GM21737 (cell line): ENCODE data around the gene FCN1.

Source experiments
- ATAC-seq: cut with Tn5 transposase; IDR thresholded peaks from one replicate; pipeline ENCODE4 v1.9.1; 2021; ENCODE audit warnings: mild to moderate bottlenecking, moderate library complexity; ENCODE audit not compliant: unreplicated experiment

The FCN1 gene

DNA sequence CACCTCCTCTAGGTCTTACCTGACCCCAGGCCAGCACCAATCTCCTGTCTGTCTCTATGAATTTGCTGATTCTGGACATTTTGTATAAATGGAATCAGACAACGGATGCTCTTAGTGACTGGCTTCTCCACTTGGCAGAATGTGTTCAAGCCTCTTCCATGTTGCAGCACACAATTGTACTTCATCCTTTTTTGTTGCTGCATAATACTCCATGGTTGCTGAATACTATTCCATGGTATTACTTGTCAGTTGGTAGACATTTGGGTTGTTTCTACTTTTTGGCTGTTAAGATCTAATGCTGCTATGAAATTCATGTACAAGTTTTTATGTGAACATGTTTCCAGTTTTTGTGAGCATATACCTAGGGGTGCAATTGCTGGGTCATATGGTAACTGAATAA, 34.3 kb upstream of the FCN1 start:
- no peak for ATAC-seq

GRCh38 chr9:134951461-134951860, 33.7 kb upstream of the FCN1 start:
- ATAC-seq = no peak

- no peak for ATAC-seq
Observed at GRCh38 chr9:134950386-134951210, 32.9 kb upstream of the FCN1 start.

DNA sequence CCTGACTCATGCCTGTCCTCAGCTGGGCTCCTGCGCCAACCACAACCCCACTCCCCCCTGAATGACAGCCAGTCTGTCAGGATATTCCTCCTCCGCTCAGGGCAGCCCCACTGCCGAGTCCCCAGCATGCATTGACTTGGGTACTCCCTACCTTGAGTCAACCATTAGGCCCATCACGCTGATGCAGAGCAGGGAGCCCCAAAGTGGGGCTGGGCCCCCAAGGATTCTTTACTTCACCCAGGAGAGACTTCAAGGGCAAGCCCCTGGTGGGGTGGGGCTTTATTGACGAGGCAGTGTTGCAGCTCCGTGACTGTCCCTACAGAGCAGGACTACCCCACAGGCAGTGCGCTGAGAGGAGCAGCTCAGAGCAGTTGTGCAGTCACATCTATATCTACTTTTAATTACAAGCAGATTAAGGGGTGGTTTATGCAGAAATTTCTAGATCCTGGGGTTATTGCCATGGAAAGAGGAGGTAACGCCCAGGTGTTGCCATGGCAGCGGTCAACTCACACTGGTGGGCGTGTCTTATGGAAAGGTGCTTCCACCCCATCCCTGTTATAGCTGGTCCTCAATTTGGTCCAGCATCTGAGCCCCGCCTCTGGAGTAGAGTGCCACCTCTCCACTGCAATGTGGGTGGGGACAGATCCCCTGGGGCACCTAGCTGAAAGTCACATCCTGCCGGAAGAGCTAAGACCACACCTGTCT, 32.1 kb upstream of the FCN1 start:
- ATAC-seq = no peak

DNA sequence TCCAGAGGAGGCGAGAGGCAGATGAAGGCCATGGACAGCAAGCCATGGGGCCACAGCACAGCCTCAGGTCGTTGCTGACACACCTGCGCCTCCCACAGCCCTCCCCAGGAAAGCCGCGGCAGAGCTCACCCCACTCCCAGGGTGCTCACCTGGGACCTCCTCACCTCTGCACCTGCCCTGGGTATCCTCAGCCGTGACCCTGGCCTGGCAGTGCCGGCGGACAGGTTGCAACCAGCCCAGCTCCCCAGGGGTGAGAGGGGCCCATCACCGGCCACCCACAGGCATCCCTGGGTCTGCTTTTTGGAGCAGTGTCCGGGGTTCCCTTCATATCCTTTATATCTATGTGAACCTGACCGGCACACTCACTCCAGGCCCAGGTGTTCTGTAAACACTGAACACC, 30.4 kb upstream of the FCN1 start:
- ATAC-seq = no peak

DNA sequence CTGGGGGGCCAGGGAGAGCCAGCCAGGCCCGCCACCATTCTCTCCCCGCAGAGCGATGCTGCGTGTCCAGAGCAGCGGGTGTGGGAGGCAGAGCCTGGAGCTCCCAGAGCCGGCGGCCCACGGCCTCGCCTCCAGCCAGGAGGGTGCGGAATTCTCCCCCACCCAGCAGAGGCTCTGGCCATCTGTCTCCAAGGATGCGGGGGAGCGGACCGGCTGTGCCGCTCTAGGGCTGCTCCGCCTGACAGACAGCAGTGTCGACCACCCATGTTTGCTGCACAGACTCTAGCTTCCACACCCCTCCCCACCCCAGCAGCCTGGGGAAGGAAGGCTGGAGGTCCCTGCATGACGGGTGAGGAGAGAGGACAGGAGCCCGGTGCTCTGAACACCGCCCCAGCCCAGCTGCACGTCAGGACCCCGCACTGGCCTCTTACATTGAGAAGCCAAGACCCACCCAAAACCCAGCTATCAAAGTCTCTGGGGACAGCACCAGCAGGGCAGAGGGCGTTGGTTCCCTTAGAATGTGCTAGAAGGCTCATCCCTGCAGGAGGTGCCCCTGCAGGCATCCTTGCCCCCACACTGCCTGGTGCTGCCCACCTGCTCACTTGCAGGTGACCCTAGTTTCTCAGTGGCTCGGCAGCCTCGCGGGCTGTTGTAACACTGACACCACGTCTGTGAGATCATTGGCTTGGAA, 29.7 kb upstream of the FCN1 start:
- ATAC-seq = no peak

DNA sequence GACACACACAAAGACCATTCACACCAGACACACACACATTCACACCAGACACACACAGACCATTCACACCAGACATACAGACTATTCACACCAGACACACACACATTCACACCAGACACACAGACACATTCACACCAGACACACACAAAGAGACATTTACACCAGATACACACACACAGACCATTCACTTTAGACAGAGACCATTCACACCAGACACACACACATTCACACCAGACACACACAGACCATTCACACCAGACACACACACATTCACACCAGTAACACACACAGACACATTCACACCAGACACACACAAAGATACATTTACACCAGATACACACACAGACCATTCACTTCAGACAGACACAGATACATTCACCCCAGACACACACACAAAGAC, 29.0 kb upstream of the FCN1 start:
- no peak for ATAC-seq

- ATAC-seq = no peak
Observed at GRCh38 chr9:134945509-134946275, 28.0 kb upstream of the FCN1 start.

DNA sequence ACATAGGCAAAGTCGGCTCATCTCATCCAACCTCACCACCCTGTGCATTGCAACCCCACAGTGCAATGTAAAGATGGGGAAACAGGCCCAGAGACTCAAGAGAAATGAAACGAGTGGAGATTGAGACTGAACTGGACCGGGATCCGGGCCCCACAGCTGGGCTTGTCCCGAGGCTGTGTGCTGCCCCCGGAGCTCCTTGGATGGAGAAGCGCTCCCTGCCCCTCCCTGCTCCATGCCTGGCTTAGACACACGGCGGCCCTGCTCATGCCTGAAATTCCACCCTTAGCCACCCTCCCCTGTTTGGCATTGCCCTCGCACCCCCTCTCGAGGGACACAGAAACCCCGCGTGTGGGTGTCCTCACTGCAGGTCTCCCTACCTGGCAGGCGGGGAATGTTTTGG, 27.2 kb upstream of the FCN1 start:
- ATAC-seq = no peak

- ATAC-seq = no peak
Observed at GRCh38 chr9:134944351-134944802, 26.7 kb upstream of the FCN1 start.

GRCh38 chr9:134943836-134944235, 26.1 kb upstream of the FCN1 start:
- no peak for ATAC-seq

- no peak for ATAC-seq
Observed at GRCh38 chr9:134943411-134943810, 25.7 kb upstream of the FCN1 start.

DNA sequence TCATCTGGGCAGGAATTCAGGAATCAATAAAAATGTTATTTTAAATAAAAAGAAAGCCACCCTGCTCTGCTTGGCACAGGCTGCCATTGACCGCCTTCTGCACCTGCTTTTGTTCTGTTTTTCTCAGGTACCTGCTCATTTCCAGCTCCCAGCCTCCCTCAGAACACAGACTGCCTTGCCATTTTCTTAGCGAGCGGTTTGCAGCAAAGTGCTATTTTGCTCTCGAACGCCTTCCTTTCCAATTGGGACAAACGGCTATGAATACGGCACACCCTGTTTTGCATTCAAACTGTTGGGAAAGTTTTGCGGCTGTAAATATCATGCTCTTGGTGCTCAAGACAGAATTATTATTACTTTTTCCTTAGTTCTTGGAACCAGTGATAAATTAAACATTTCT, 25.1 kb upstream of the FCN1 start:
- ATAC-seq = no peak

DNA sequence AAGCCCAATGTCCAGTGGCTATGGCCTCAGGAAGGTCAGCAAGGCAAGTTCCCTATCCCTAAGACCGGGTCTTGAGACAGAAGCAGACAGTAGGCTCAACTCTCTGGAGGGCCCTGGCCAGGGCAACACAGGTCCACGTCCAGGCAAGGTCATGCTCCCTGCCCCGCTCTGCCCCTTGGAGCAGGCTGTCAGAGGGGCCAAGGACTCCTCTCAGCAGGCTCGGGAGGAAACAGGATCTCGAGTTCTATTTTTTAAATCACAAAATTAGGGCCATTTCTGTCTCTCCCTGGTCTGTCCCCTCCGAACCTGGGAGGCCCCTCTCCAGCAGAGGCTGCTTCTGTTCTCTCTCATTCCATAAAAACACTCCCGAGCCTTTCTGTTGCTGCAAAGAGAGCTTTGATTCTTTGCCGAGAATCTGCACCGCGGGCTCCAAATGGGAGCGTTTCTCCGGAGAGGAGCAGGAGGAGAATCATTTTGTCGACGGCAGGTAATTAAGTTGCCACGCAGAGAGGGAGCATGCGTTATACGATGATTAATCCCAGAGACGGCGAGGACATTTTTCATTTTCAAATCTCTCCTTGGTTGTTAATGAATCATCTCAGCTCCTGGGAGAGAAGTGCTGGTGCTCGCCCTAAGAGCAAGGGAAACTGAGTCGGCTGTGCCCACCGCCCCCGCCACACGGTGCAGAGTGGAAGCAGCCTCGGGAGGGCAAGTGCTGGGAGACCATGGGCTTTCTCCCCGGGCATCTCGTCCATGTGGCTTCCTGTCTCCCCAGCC, 24.5 kb upstream of the FCN1 start:
- ATAC-seq = no peak

GRCh38 chr9:134940236-134941208, 22.8 kb upstream of the FCN1 start:
- no peak for ATAC-seq

- no peak for ATAC-seq
Observed at GRCh38 chr9:134939836-134940235, 22.1 kb upstream of the FCN1 start.

DNA sequence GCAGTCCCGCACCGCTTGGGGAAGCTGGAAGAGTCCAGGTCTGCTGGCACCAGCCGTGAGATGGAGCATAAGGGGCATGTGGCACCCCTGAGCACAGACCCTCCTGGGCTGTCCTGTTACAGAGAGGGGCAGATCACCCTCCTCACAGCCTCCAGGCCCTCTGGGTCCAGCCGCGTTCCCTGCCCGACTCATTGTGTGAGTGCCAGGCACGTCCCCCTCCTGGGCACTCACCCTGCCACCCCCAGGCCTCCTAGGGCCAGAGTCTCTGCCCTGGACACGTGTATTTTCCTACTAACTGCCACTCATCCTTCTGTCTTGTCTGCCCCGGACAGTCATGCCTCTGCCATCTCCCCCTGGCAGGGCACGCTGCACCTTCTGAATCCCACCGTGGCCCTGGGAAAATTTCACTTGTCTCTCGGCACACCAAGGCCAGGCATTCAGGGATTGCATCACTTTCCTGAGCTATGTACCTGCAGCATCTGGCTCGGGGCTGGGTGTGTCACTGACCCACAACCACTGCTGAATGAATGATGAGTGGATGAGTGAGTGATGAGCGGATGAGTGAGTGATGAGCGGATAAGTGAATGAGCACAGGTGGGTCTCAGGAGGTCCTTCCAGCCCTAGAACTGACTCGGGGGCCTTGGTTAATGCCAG, 21.5 kb upstream of the FCN1 start:
- ATAC-seq = no peak

DNA sequence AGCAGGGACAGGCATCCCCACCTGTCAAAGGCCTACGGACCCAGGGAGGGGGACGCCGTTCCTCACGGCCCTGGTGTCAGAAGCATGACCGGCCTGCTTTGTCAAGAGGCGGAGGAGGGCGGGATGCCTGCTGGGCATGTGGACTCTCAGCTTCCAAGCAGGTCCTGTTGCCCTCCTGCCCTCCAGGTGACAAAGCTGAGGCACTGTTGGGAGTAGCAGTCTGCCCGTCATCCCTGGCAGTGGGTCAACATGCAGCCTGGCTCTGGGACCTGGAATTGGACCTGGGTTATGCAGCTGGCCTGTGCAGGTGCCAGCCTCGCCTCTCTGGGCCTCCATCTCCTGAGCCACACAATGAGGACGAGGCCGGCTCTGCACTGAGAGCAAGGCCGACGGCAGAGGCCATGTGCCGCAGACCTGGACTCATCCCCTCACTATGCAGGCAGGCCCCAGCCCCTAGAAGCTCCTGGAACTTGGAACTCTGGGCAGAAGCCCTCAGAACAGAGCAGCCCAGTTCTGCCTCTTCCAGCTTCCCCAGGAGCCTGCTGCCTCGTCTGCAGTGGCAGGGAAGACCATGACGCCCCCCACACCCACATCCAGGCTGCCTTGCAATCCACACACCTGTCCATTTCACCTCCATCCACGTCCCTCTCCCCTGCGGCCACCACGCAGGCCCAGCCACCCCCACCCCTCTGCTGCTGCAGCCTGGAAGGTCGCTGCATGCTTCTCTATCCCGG, 20.8 kb upstream of the FCN1 start:
- ATAC-seq = no peak
